ENCODE measurements around the gene SBF1.

DNA sequence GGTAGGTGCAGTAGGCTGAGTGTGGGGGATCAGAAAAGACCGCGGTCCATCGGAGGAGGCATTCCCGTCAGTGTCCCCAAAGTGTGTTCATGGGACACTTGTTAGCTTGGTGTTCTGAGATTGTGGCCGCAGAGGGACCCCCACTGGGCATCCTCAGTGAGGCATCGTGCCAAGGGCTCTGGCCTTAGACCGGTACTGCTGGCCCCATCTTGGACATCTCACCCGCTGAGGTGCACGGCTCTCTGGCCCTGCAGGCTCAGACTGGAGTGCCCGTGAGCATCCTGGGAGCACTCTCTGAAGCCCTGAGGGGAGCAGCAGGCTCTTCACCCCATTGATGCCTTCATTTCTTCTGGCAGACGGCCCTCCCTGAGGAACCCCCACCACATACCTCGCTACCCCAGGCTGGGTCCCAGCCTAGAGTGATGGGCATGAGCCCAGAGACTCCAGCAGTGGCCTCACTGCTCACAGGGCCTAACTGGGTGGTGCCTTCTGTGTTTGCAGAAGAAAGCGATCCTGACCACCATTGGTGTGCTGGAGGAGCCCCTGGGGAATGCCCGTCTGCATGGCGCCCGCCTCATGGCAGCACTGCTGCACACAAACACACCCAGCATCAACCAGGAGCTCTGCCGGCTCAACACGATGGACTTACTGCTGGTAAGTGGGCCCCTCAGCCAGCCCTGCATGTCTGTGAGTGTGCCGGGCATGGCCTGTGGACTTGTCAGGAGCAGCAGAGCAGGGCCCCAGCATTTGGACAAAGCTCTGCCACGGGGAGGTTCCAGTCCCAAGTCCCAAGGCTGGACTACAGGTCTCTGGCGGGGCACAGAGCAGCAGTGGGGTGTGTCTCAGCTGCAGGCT, 51.6 kb downstream of the SBF1 start:
- TF ChIP-seq, protein P1, sequence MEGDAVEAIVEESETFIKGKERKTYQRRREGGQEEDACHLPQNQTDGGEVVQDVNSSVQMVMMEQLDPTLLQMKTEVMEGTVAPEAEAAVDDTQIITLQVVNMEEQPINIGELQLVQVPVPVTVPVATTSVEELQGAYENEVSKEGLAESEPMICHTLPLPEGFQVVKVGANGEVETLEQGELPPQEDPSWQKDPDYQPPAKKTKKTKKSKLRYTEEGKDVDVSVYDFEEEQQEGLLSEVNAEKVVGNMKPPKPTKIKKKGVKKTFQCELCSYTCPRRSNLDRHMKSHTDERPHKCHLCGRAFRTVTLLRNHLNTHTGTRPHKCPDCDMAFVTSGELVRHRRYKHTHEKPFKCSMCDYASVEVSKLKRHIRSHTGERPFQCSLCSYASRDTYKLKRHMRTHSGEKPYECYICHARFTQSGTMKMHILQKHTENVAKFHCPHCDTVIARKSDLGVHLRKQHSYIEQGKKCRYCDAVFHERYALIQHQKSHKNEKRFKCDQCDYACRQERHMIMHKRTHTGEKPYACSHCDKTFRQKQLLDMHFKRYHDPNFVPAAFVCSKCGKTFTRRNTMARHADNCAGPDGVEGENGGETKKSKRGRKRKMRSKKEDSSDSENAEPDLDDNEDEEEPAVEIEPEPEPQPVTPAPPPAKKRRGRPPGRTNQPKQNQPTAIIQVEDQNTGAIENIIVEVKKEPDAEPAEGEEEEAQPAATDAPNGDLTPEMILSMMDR (IDR thresholded peaks at IDR 0.05) = no peak
- TF ChIP-seq EZH2 (IDR thresholded peaks at IDR 0.05; ENCODE audit: borderline replicate concordance, insufficient read depth, low read depth, low read length, poor library complexity, severe bottlenecking) = no peak

Measured in B cell (primary cell).